ENCODE measurements around the gene WNT4.
"Not testable (repeated sequence)": the region's sequence is repeated elsewhere in the genome, so short reads cannot be mapped to it uniquely, and the experiment has no call there.

Gene WNT4

DNA sequence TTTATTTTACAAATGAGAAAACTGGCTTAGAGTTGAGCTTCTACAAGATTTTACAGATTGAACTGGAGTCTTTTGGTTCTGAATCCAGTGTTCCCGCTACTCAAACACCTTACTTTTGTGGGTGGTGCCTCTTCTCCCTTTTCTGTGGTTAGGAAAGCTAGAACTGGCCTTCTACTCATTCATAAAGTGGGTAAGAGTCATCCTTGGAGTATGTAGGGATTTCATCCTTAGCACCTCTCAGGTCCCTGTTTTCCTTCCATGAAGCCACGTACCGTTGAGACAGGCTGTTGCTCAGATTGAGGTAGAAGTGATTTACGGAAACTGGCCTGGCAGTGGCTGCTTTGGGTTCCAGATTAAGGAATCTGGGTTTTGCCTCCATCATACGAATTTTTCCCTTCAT, 35.8 kb downstream of the WNT4 start:
- no peak for DNase-seq

GRCh38 chr1:22105611-22106207, 37.2 kb downstream of the WNT4 start:
- DNase-seq = peak; percentile 42

DNA sequence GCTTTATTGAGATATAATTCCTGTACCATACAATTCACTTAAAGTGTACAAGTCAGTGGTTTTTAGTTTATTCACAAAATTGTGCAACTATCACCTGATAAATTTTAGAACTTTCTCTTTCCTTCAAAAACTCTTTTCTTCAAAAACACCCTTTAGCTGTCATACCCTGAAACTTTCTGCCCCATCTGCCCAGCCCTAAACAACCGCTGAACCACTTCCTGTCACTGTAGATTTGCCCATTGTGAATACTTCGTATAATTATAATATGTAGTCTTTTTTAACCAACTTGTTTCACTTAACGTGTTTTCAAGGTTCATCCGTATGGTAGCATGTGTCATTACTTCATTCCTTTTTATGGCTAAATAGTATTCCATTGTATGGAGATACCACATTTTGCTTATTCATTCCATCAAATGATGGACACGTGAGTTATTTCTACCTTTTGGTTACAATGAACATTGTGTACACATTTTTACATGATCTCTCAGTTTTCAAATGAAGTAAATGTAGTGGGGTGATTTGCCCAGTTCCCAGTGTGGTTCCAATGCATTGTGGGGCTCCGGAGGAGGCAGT, 37.9 kb downstream of the WNT4 start:
- DNase-seq = no peak

GRCh38 chr1:22104094-22104493, 38.8 kb downstream of the WNT4 start:
- DNase-seq = no peak

DNA sequence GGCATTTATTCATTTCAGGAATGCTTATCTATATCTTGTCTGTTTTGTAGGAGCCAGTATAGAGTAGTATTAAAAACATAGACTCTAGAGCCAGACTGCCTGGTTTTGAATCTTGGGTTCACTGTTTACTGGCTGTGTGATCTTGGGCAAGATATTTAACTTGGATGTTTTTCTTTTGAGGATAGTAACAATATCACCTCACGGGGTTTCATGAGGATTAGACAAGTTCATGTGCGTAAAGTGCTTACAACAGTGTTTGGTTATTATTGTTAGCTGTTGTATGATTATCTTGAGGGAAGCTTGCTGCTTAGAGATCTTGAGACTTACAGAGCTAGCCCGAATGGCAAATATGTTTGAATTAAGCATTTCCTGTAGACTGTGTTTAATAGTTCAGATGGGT, 40.2 kb downstream of the WNT4 start:
- no peak for DNase-seq

DNA sequence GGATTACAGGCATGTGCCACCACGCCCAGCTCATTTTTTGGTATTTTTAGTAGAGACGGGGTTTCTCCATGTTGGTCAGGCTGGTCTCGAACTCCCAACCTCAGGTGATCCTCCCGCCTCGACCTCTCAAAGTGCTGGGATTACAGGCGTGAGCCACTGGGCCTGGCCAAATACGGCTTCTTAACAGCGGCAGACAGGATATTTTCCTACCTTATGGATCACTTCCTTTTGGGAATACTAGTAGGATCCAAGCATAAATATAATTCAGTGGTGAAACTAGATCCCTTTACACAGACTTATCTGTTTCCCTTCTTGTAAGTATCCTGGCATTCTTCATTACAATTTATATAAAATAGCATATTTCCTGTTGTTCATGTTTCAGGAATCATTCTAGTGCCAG, 40.9 kb downstream of the WNT4 start:
- DNase-seq = no peak

DNA sequence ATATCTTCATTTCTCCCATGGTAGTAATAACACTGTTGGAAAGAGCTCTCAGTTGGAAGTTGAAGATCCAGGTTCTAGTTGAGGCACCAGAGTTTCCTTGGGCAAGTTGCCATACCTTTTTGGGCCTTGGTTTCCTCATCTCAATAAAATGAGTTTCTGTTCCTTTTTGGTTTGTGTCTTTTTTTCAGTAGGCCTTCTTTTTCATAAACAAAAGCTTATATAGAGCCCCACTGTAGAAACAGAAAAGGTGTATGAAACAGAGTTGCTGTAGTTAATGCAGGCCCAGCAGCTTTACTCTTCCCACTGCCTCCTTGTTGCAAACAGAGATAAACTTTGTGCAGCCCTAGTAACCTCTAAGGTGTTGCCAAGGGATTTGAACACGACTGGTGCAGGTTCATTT, 41.7 kb downstream of the WNT4 start:
- DNase-seq = no peak

- DNase-seq = no peak
Observed at GRCh38 chr1:22100168-22100567, 42.7 kb downstream of the WNT4 start.

GRCh38 chr1:22098752-22099151, 44.1 kb downstream of the WNT4 start:
- no peak for DNase-seq

DNA sequence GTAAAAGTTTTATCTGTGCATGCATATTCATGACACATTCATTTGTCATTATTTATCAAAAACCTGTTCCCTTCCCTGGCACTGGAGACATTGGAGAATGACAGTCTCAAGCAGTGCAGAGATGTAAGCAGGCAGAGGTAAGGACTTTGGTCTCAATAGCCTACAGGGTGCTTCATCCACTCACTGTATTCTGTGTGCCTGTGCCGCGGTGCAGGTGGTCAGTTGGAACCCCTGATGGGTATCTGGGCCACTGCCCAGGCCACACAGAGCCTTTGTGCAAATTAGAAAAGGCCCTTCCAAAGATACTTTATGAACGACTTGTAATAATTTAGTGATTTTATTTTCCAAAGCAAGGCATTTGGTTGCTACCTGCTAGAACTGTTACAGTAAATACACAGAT, 46.4 kb downstream of the WNT4 start:
- DNase-seq = no peak

DNA sequence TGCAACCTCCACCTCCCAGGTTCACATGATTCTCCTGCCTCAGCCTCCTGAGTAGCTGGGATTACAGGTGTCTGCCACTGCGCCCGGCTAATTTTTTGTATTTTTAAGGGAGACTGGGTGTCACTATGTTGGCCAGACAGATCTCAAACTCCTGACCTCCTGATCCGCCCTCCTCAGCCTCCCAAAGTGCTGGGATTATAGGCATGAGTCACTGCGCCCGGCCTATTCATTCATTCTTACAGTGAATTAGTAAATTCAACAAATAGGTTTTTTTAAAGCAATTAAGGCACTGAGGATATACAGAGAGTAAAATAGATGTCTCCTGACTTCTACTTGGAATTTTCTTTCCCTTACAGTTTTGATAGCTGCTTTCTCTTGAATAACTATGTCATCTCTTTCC, 46.9 kb downstream of the WNT4 start:
- no peak for DNase-seq

DNA sequence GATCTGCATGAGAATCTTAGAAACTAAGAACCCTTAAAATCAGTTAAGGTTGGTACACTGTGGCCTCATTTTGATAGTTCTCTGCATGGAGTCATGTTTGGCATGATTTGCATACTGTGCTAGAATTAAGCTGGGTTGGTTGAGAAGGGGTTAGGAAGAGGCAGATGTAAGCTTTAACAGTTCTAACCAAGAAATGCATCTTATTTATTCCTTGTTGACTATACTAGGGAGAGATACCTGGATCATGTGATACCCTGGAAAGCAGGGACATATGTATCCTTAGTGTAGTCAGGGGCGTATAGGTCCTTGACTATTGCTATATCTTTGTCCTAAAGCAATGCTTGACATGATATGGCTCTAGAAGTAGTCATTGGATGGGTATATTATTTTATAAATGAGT, 49.4 kb downstream of the WNT4 start:
- no peak for DNase-seq

- DNase-seq = not testable (repeated sequence)
Observed at GRCh38 chr1:22092026-22092768, 50.7 kb downstream of the WNT4 start.

DNA sequence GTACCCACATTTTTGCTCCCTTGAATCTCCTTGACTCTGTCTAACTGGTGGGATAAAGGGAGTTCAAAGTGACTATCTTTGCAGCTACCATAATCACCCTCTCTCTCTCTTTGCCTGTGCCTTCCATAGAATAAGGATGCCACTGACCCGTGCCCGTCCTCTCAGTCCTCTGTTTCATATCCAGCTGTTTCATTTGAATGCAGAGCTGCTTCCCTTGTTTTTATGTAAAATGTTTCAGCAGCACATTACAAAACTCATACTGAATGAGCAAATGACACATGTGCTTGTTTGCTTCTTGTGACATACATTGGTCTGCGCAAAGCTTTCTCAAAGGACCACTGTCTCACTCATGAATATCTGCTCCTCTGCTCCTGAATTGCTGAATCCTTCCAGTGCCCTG, 52.0 kb downstream of the WNT4 start:
- DNase-seq = no peak

DNA sequence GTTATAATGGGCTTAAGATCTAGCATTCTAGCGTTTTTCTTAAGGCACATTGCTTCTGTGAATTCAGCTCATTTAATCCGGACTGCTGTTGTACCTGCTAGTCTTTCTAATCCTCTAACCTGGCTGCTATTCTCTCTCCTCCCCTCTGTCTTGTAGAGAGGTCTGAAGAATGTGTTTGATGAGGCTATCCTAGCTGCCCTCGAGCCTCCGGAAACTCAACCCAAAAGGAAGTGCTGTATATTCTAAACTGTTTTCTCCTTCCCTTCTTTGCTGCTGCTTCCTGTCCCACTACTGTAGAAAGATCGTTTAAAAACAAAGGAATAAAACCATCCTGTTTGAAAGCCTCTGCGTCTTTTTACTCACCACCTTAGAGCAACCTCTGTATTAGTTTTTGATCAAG, 53.1 kb downstream of the WNT4 start:
- no peak for DNase-seq

GRCh38 chr1:22089134-22089571, 53.7 kb downstream of the WNT4 start:
- DNase-seq = no peak

- DNase-seq = no peak
Observed at GRCh38 chr1:22088331-22088730, 54.6 kb downstream of the WNT4 start.

GRCh38 chr1:22080191-22080590, 62.7 kb downstream of the WNT4 start:
- no peak for DNase-seq

DNA sequence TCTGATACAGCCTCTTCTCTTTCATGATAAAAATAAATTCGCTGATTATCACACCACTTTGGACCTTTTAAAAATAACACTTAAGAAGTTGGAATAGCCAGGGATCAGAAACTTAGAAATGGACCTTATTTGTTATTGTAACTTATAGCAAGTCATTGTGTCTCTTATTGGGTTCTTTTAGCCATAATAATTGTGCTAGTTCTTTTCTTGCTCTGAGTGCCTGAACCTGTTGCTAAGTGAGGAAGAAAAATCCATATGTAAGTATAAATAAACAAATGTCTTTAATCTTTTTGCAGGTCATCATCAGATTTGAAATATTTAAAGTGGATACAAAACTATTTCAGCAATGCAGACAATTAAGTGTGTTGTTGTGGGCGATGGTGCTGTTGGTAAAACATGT, 64.8 kb downstream of the WNT4 start:
- DNase-seq = no peak

- DNase-seq = no peak
Observed at GRCh38 chr1:22077728-22078127, 65.2 kb downstream of the WNT4 start.

- DNase-seq = no peak
Observed at GRCh38 chr1:22076346-22076745, 66.6 kb downstream of the WNT4 start.

DNA sequence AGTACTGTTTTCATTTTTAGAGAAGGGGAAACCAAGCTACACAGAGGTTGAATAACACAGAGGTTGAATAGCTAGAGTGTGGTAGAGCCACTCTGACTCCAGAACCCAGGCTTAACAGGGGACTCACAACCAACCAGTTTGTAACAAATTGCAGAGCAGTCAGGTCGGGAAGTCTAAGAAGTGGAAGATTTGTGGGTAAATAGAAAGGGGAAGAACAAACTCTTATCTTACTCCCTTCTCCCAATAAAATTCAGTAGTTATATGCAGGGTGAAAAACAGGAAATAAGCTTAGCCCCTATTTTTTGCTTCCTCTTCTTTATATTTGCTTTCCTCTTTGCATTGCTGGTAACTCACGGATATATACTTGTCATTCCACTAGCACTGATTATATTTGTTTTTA, 67.2 kb downstream of the WNT4 start:
- DNase-seq = no peak

DNA sequence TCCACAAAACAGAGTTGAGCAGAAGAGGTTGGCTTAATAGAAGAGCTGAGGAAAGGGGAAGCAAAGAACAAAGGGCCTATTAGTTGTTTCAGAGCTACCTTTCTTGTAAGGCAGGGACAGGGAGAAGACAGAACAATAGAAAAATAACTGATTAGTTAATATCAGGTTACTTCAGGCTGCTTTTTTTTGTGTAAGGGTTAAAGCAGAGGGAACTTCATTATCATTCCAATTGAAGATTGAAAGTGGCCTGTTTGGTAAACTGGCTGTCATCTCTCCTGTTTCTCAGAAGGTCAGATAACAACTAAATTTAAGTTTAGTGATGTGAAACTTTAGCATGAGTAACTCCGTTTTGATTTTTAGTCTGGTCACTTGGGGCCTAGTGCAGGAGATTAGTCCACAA, 68.1 kb downstream of the WNT4 start:
- no peak for DNase-seq

DNA sequence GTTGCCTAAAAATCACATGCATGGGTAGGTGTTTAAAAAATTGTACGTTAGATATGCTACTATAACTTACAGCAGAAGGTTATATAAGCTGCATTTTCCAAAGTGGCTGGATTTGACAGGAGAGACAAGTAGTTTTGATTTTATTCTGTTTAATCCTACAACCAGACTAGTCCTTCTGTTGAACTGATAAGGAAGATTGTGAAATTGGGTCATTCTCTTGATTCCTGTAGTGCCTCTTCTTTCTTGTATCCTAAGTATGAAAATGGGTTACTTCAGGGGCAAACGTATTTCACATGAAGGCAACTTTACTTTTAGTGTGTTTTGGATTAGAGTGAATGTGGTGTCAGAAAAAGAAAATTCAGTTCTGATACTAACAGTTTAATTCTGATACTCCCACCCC, 71.4 kb downstream of the WNT4 start:
- no peak for DNase-seq
